Peyer's patch (tissue), 4 donors: ENCODE results near the gene ACSL6. TPM values are rescaled to one million over a fixed set of nuclear protein-coding genes. Genes with fewer than 3 reads are reported as not detected.
"Not testable (repeated sequence)": the region's sequence is repeated elsewhere in the genome, so short reads cannot be mapped to it uniquely, and the experiment has no call there.

ENCODE experiments used
- DNase-seq, 3 donors: peaks; one replicate each; pipeline ENCODE4 v3.0.0-alpha.2; 2017 to 2019
- H3K27ac ChIP-seq, 4 donors: fragments of 200-600 bp; sonication (generic); one replicate each; pipeline ENCODE4 v1.5.1; 2016 to 2019
- H3K27me3 ChIP-seq, 2 donors: fragments of 200-600 bp; sonication (generic); one replicate each; pipeline ENCODE4 v1.5.1; 2019
- H3K36me3 ChIP-seq, 3 donors: fragments of 200-600 bp; sonication (generic); one replicate each; pipeline ENCODE4 v1.5.1; 2016 to 2019
- H3K4me1 ChIP-seq, 4 donors: fragments of 200-600 bp; sonication (generic); one replicate each; pipeline ENCODE4 v1.5.1; 2016 to 2019
- H3K4me3 ChIP-seq, 4 donors: fragments of 200-600 bp; sonication (generic); 1 replicate in 3 of 4; 2 replicates in 1 of 4; pipeline ENCODE4 v1.5.1; 2016 to 2019; ENCODE audit warnings: mild to moderate bottlenecking in 1 of 4
- H3K9me3 ChIP-seq, 4 donors: fragments of 200-600 bp; sonication (generic); one replicate each; pipeline ENCODE4 v1.5.1; 2016 to 2019; ENCODE audit warnings: mild to moderate bottlenecking in 1 of 4
- POLR2A ChIP-seq, 2 donors: fragments of 450-650 bp; IDR thresholded peaks; one replicate each; pipeline ENCODE4 v1.5.1; 2017; ENCODE audit warnings: antibody characterized with exemption in 2 of 2, mild to moderate bottlenecking in 2 of 2, moderate library complexity in 2 of 2
- total RNA-seq, 4 donors: library from RNA; depleted of rRNA; stranded (reverse); fragments of >200 nt; gene quantifications; one replicate each; pipeline ENCODE4 v1.1.0, GENCODE V29; 2016
- TF ChIP-seq, protein P1 (sequence below), 6 experiments: fragments of 450-650 bp in 4 of 6; fragments of 200-600 bp in 2 of 6; sonication (generic) in 1 of 6; IDR thresholded peaks; one replicate each; pipeline ENCODE4 v1.5.1; 2017 to 2019; ENCODE audit warnings: antibody characterized with exemption in 6 of 6, mild to moderate bottlenecking in 3 of 6, moderate library complexity in 1 of 6

Gene ACSL6
- total RNA-seq, 4 donors from 2014 or later: 1.1 to 12.4 (median 7.4) TPM; not detected in 1

DNA sequence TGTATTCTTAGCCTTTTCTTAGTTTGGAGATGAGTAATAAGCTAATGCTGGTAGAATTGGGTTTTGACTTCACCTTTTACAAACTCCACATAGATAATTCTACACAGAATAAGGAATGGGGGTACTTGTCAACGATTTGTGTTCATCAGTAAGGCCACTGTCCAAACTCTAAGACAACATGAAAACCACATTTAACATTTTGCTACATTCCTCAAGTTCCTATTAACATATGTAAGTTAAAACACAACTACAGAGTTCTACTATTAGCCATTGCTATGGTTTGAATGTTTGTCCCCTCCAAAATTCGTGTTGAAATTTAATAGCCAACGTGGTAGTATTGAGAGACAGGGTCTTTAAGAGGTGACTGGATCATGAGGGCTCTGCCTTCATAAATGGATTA is 97.9 kb downstream of the ACSL6 start:
- Histone ChIP-seq H3K9me3 (no peaks in the 10 kb centered on the region), H3K27me3 (no peaks in the 10 kb centered on the region), H3K27ac (no peak overlapping the region), H3K36me3 (no peaks in the 10 kb centered on the region), H3K4me1 (no peaks in the 10 kb centered on the region), H3K4me3 (no peak overlapping the region)
- TF ChIP-seq POLR2A (IDR thresholded peaks at IDR 0.05): no peak
- TF ChIP-seq, protein P1, sequence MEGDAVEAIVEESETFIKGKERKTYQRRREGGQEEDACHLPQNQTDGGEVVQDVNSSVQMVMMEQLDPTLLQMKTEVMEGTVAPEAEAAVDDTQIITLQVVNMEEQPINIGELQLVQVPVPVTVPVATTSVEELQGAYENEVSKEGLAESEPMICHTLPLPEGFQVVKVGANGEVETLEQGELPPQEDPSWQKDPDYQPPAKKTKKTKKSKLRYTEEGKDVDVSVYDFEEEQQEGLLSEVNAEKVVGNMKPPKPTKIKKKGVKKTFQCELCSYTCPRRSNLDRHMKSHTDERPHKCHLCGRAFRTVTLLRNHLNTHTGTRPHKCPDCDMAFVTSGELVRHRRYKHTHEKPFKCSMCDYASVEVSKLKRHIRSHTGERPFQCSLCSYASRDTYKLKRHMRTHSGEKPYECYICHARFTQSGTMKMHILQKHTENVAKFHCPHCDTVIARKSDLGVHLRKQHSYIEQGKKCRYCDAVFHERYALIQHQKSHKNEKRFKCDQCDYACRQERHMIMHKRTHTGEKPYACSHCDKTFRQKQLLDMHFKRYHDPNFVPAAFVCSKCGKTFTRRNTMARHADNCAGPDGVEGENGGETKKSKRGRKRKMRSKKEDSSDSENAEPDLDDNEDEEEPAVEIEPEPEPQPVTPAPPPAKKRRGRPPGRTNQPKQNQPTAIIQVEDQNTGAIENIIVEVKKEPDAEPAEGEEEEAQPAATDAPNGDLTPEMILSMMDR (IDR thresholded peaks at IDR 0.05): no peak
- no peak for DNase-seq

DNA sequence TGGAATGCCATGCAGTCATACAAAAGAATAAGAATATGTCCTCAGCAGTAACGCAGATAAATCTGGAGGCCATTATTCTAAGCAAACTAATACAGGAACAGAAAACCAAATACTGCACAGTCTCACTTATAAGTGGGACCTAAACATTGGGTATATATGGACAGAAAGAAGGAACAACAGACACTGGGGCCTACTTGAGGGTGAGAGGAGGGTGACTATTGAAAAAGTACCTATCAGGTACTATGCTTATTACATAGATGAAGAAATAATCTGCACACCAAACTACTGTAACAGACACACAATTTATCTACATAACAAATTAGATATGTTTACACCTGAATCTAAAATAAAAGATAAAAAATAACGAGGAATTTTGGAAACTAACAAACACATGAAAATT is 104.8 kb downstream of the ACSL6 start:
- H3K27me3 ChIP-seq: no peaks in the 10 kb centered on the region
- TF ChIP-seq, protein P1 (IDR thresholded peaks at IDR 0.05): no peak
- no peak for TF ChIP-seq POLR2A (IDR thresholded peaks at IDR 0.05)
- H3K4me1 ChIP-seq: no peaks in the 10 kb centered on the region
- H3K36me3 ChIP-seq: no peaks in the 10 kb centered on the region
- no peak overlapping the region for H3K27ac ChIP-seq
- no peak for DNase-seq
- no peak overlapping the region for H3K4me3 ChIP-seq
- no peaks in the 10 kb centered on the region for H3K9me3 ChIP-seq

DNA sequence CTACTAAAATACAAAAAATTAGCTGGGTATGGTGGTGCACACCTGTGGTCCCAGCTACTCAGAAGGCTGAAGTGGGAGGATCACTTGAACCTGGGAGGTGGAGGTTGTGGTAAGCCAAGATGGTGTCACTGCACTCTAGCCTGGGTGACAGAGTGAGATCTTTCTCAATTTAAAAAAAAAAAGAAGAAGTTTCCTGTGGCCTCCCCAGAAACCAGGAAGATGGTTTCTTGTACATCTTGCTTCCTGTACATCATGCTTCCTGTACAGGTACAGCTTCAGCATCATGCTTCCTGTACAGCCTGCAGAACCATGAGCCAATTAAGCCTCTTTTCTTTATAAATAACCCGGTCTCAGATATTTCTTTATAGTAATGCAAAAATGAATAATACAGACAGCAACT is 109.2 kb downstream of the ACSL6 start:
- not testable (repeated sequence) for H3K9me3 ChIP-seq, H3K27me3 ChIP-seq, H3K4me1 ChIP-seq, DNase-seq, H3K36me3 ChIP-seq, H3K4me3 ChIP-seq
- peak overlapping the region in 3 of 4 donors; percentile 29 to 60 (median 47) for H3K27ac ChIP-seq

Other genes with a start within 250 kb of the ACSL6 start
- 10 to 100 TPM; 36.9 to 49.5 (median 46.1) TPM for gene FNIP1, start 214.6 kb downstream of the ACSL6 start, total RNA-seq
- gene MEIKIN, start 66.0 kb downstream of the ACSL6 start, total RNA-seq: not detected
- not detected for gene IL3, start 49.0 kb upstream of the ACSL6 start, total RNA-seq
- gene CSF2, start 62.1 kb upstream of the ACSL6 start, total RNA-seq: not detected
- 10 to 100 TPM; 21.5 to 81.4 (median 51.2) TPM for gene P4HA2, start 216.2 kb upstream of the ACSL6 start, total RNA-seq
- 10 to 100 TPM in 3 of 4 donors, 1 to 10 TPM in 1; 4.6 to 27.2 (median 18.5) TPM for gene PDLIM4, start 246.0 kb upstream of the ACSL6 start, total RNA-seq